Prostate gland (tissue), 2 donors: ENCODE results near the gene CFAP298. TPM values are rescaled to one million over a fixed set of nuclear protein-coding genes. Genes with fewer than 3 reads are reported as not detected.
"Not testable (repeated sequence)": the region's sequence is repeated elsewhere in the genome, so short reads cannot be mapped to it uniquely, and the experiment has no call there.

ENCODE experiments used
- DNase-seq: peaks from one replicate; pipeline ENCODE4 v3.0.0-alpha.2; 2019; ENCODE audit warnings: low spot score
- H3K27ac ChIP-seq, 2 donors: fragments of 200-600 bp; sonication (generic); 2 replicates each; pipeline ENCODE4 v1.5.1; 2017 to 2019
- H3K27me3 ChIP-seq: fragments of 200-600 bp; sonication (generic); replicated peaks from 2 replicates; pipeline ENCODE4 v1.5.1; 2019; ENCODE audit not compliant: insufficient read depth
- H3K36me3 ChIP-seq, 2 donors: fragments of 200-600 bp; sonication (generic); 1 replicate in 1 of 2; 2 replicates in 1 of 2; pipeline versions ENCODE4 v1.5.1 to v1.8.1; 2017 to 2019
- H3K4me1 ChIP-seq: fragments of 200-600 bp; sonication (generic); replicated peaks from 2 replicates; pipeline ENCODE4 v1.5.1; 2019
- H3K4me3 ChIP-seq, 2 donors: fragments of 200-600 bp; sonication (generic); 2 replicates each; pipeline ENCODE4 v1.5.1; 2017 to 2019
- H3K9me3 ChIP-seq: fragments of 200-600 bp; sonication (generic); 2 replicates; pipeline ENCODE4 v1.5.1; 2017
- POLR2A ChIP-seq: fragments of 450-650 bp; IDR thresholded peaks from one replicate; pipeline ENCODE4 v1.6.1; 2016; ENCODE audit warnings: antibody characterized with exemption, mild to moderate bottlenecking
- POLR2AphosphoS5 ChIP-seq: sonication (generic); formaldehyde crosslinking; IDR thresholded peaks from one replicate; pipeline ENCODE4 v1.6.1; 2017; ENCODE audit warnings: antibody characterized with exemption
- WGBS: methylation state at CpG from one replicate; pipeline ENCODE4 v1.1.5; 2018; 5-methylcytosine and 5-hydroxymethylcytosine counted together
- intact Hi-C: fragments of 100-400 bp; cut with DNase I; formaldehyde crosslinking; loops from one replicate; pipeline ENCODE4 v1.14.2; 2022
- total RNA-seq, 2 donors: library from RNA; depleted of rRNA; stranded (reverse); fragments of >200 nt; gene quantifications; one replicate each; pipeline ENCODE4 v1.1.0, GENCODE V29; 2016
- TF ChIP-seq, protein P1 (sequence below), 4 experiments: fragments of 200-600 bp in 2 of 4; fragments of 450-650 bp in 2 of 4; sonication (generic) in 2 of 4; IDR thresholded peaks; 1 replicate in 3 of 4; 2 replicates in 1 of 4; pipeline ENCODE4 v1.5.1; 2016 to 2019; ENCODE audit warnings: antibody characterized with exemption in 4 of 4, mild to moderate bottlenecking in 2 of 4, moderate library complexity in 2 of 4

CFAP298 gene
- total RNA-seq, 2 donors from 2014 or later = 43.4 to 44.5 TPM

GRCh38 chr21:32613436-32614043, 1.4 kb upstream of the CFAP298 start:
- intact Hi-C loops = no loop called here
- 77% methylated on average over 16 of the region's 16 CpGs for WGBS
- H3K27ac ChIP-seq = peak overlapping the region; percentile 86 to 95

GRCh38 chr21:32612999-32613337, 791 bp upstream of the CFAP298 start:
- Histone ChIP-seq H3K9me3 (no peaks in the 10 kb centered on the region), H3K36me3 (no peaks in the 10 kb centered on the region), H3K4me1 (peaks cover 4% of the 10 kb centered on the region), H3K27ac (peak overlapping the region; percentile 86 to 95), H3K4me3 (peak overlapping the region; percentile 61), H3K27me3 (no peaks in the 10 kb centered on the region)
- TF ChIP-seq POLR2A (no peak), POLR2AphosphoS5 (no peak)
- TF ChIP-seq, protein P1, sequence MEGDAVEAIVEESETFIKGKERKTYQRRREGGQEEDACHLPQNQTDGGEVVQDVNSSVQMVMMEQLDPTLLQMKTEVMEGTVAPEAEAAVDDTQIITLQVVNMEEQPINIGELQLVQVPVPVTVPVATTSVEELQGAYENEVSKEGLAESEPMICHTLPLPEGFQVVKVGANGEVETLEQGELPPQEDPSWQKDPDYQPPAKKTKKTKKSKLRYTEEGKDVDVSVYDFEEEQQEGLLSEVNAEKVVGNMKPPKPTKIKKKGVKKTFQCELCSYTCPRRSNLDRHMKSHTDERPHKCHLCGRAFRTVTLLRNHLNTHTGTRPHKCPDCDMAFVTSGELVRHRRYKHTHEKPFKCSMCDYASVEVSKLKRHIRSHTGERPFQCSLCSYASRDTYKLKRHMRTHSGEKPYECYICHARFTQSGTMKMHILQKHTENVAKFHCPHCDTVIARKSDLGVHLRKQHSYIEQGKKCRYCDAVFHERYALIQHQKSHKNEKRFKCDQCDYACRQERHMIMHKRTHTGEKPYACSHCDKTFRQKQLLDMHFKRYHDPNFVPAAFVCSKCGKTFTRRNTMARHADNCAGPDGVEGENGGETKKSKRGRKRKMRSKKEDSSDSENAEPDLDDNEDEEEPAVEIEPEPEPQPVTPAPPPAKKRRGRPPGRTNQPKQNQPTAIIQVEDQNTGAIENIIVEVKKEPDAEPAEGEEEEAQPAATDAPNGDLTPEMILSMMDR (IDR thresholded peaks at IDR 0.05) = no peak
- intact Hi-C loops = no loop called here
- 4% methylated on average over 15 of the region's 15 CpGs for WGBS
- DNase-seq = no peak

More at GRCh38 chr21:32613436-32614043, 1.4 kb upstream of the CFAP298 start:
- H3K27me3 ChIP-seq = no peaks in the 10 kb centered on the region
- TF ChIP-seq, protein P1 (IDR thresholded peaks at IDR 0.05) = no peak
- TF ChIP-seq POLR2AphosphoS5 (no peak), POLR2A (no peak)
- H3K4me1 ChIP-seq = peaks cover 4% of the 10 kb centered on the region
- DNase-seq = no peak
- no peaks in the 10 kb centered on the region for H3K36me3 ChIP-seq
- peak overlapping the region; percentile 61 for H3K4me3 ChIP-seq
- H3K9me3 ChIP-seq = no peaks in the 10 kb centered on the region

GRCh38 chr21:32611471-32611997, 643 bp downstream of the CFAP298 start:
- Histone ChIP-seq H3K4me3 (peak overlapping the region; percentile 61), H3K27me3 (no peaks in the 10 kb centered on the region), H3K36me3 (no peaks in the 10 kb centered on the region), H3K9me3 (no peaks in the 10 kb centered on the region), H3K27ac (peak overlapping the region; percentile 86 to 95), H3K4me1 (peaks cover 4% of the 10 kb centered on the region)
- DNase-seq = peak; percentile 17
- intact Hi-C loops = no loop called here
- TF ChIP-seq, protein P1 (IDR thresholded peaks at IDR 0.05) = no peak
- no peak for TF ChIP-seq POLR2A
- no peak for TF ChIP-seq POLR2AphosphoS5
- WGBS = under 1% methylated on average over 28 of the region's 28 CpGs

DNA sequence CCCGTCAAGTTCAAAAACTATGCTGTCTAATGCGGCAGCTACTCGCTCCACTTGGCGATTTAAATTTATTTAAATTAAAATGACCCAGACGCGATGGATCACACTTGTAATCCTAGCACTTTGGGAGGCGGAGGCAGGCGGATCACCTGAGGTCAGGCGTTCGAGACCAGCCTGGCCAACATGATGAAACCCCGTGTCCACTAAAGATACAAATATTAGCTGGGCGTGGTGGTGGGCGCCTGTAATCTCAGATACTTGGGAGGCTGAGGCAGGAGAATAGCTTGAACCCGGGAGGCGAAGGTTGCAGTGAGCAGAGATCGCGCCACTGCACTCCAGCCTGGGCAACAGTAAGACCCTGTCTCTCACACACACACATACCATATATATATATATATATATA, 1.2 kb downstream of the CFAP298 start:
- H3K27me3 ChIP-seq, H3K4me1 ChIP-seq, intact Hi-C loops, H3K27ac ChIP-seq, DNase-seq, H3K36me3 ChIP-seq, H3K9me3 ChIP-seq: not testable (repeated sequence)
- H3K4me3 ChIP-seq = peak overlapping the region; percentile 61
- 77% methylated on average over 17 of the region's 17 CpGs for WGBS

- H3K9me3 ChIP-seq = no peaks in the 10 kb centered on the region
- peaks cover 4% of the 10 kb centered on the region for H3K4me1 ChIP-seq
- H3K27me3 ChIP-seq = no peaks in the 10 kb centered on the region
- no peak overlapping the region for H3K27ac ChIP-seq
- H3K36me3 ChIP-seq = peaks cover 2 to 5% of the 10 kb centered on the region in 2 donors
- WGBS = 88% methylated on average over 5 of the region's 5 CpGs
- TF ChIP-seq, protein P1 (IDR thresholded peaks at IDR 0.05) = no peak
- TF ChIP-seq POLR2AphosphoS5 (no peak), POLR2A (no peak)
- intact Hi-C loops = no loop called here
- no peak for DNase-seq
- H3K4me3 ChIP-seq = no peak overlapping the region
Observed at GRCh38 chr21:32608851-32609250, 3.3 kb downstream of the CFAP298 start.
